Measurements from ENCODE around the gene SPATA31E1.

GRCh38 chr9:87871425-87872078, 11.1 kb upstream of the SPATA31E1 start:
- TF ChIP-seq CTCF (IDR thresholded peaks at IDR 0.05) (no peak), TEAD4 (CRISPR knock-in tag; IDR thresholded peaks at IDR 0.05) (no peak), USF2 (CRISPR knock-in tag; IDR thresholded peaks at IDR 0.05) (no peak), ATF2 (CRISPR knock-in tag; IDR thresholded peaks at IDR 0.05; ENCODE audit: borderline replicate concordance, low read depth) (no peak)

All from WTC11 (cell line).